Smooth muscle cell (in vitro differentiated cells): ENCODE results near the gene KCNAB3. TPM values are rescaled to one million over a fixed set of nuclear protein-coding genes. Genes with fewer than 3 reads are reported as not detected.

Experiments
- DNase-seq: peaks from one replicate; lab custom pipeline; 2025; ENCODE audit not compliant: unreplicated experiment; lab: John Stamatoyannopoulos, UW
- H2AFZ ChIP-seq: fragments of 200-600 bp; sonication (generic); 2 replicates; pipeline ENCODE4 v1.6.0; 2016; ENCODE audit warnings: antibody characterized with exemption, low read depth, mild to moderate bottlenecking
- H3F3A ChIP-seq: fragments of 200-600 bp; sonication (generic); 2 replicates; pipeline ENCODE4 v1.6.0; 2017; ENCODE audit warnings: antibody characterized with exemption, low read depth
- H3K27ac ChIP-seq: fragments of 200-600 bp; sonication (generic); 2 replicates; pipeline ENCODE4 v1.5.1; 2016; ENCODE audit warnings: low read depth, mild to moderate bottlenecking
- H3K27me3 ChIP-seq: fragments of 200-600 bp; sonication (generic); 2 replicates; pipeline ENCODE4 v1.6.1; 2016; ENCODE audit warnings: low read depth, mild to moderate bottlenecking
- H3K36me3 ChIP-seq: fragments of 200-600 bp; sonication (generic); 2 replicates; pipeline ENCODE4 v1.5.1; 2016; ENCODE audit warnings: low read depth
- H3K4me1 ChIP-seq: fragments of 200-600 bp; sonication (generic); 2 replicates; pipeline ENCODE4 v1.5.1; 2016; ENCODE audit warnings: low read depth
- H3K4me2 ChIP-seq: fragments of 200-600 bp; sonication (generic); 2 replicates; pipeline ENCODE4 v1.6.0; 2016; ENCODE audit warnings: mild to moderate bottlenecking
- H3K4me3 ChIP-seq: fragments of 200-600 bp; sonication (generic); 2 replicates; pipeline ENCODE4 v1.5.1; 2016; ENCODE audit warnings: mild to moderate bottlenecking
- H3K79me2 ChIP-seq: fragments of 200-600 bp; sonication (generic); 2 replicates; pipeline ENCODE4 v1.6.0; 2016; ENCODE audit warnings: low read depth, mild to moderate bottlenecking
- H3K9ac ChIP-seq: fragments of 200-600 bp; sonication (generic); 2 replicates; pipeline ENCODE4 v1.6.0; 2016; ENCODE audit warnings: low read depth
- H3K9me3 ChIP-seq: fragments of 200-600 bp; sonication (generic); replicated peaks from 2 replicates; pipeline ENCODE4 v1.5.1; 2016; ENCODE audit warnings: low read depth
- H4K20me1 ChIP-seq: fragments of 200-600 bp; sonication (generic); 2 replicates; pipeline ENCODE4 v1.6.0; 2016; ENCODE audit warnings: low read depth
- WGBS: methylation state at CpG from one replicate; pipeline ENCODE4 v1.1.7; 2016; ENCODE audit warnings: low lambda C conversion rate; 5-methylcytosine and 5-hydroxymethylcytosine counted together
- polyA plus RNA-seq: library from polyadenylated mRNA; unstranded; fragments of >200 nt; fragmentation: Nextera tagmentation; extraction: Ambion mirVana; gene quantifications from 2 replicates; pipeline ENCODE4 v1.2.1, GENCODE V29; 2016
- total RNA-seq: library from RNA; depleted of rRNA; stranded (reverse); fragments of >200 nt; gene quantifications from 2 replicates; pipeline ENCODE4 v1.2.3, GENCODE V29; 2014
- TF ChIP-seq, protein P1 (sequence below): fragments of 200-600 bp; sonication (generic); IDR thresholded peaks from 2 replicates; pipeline ENCODE4 v1.5.1; 2017; ENCODE audit warnings: borderline replicate concordance, mild to moderate bottlenecking, antibody characterized with exemption; ENCODE audit not compliant: insufficient read depth, poor library complexity, severe bottlenecking

KCNAB3 gene
- total and polyA plus RNA-seq, 2 experiments from 2014 or later, result 5.3 to 8.7 TPM

DNA sequence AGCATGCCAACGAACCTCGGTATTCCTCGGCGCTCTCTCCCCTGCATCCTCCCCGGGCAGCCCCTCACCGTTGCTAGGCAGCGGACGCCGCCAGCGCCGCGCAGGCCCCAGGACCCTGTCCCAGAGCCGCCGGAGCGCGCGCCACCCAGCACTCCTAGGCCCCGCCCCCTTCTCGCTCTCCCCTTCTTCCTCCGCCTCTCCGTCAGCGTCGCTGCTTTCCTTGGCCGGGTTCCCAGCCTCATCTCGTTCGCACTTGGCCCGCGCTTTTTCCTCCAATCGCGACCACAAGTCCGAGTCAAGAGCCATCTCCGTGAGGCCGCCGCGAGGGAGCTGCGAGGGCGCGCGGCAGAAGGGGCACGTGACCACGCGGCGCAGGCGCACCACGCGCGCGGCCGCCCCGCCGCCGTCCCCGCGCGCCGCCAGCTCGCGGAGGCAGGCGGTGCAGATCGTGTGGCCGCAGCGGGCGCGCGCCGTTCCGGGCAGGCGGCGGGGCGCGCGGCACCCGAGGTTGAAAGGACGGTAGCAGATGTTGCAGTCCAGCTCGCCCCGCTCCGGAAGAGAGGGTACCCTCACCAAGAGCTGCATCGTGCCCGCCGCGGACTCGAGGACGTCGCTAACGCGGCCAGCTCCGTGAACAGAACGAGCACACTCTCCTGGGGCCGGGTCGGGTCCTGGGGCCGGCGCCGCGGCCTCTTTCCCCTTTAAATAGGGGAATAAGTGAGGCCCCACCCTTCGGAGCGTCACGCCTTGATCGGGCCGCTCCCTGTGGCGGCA is 13.9 kb downstream of the KCNAB3 start, which contains the start of gene RNF227:
RNF227 (minus strand) TSS at position 679 of the 774 bp plus-strand sequence; CDS start at position 585, 94 bp downstream.
- no peaks in the 10 kb centered on the region for H4K20me1 ChIP-seq
- peaks cover 7% of the 10 kb centered on the region for H3K4me1 ChIP-seq
- peaks cover 12% of the 10 kb centered on the region for H3F3A ChIP-seq
- H3K9ac ChIP-seq, result peak within 1 kb of the TSS; percentile 84
- no peaks in the 10 kb centered on the region for H3K27me3 ChIP-seq
- WGBS, result 1% methylated on average over 83 of the region's 100 CpGs
- H3K79me2 ChIP-seq, result no peaks in the 10 kb centered on the region
- H3K9me3 ChIP-seq, result no peaks in the 10 kb centered on the region
- no peaks in the 10 kb centered on the region for H3K36me3 ChIP-seq
- peak within 1 kb of the TSS; percentile 96 for H3K27ac ChIP-seq
- peak within 1 kb of the TSS; percentile 46 for H3K4me3 ChIP-seq
- DNase-seq, result peak; percentile 86
- TF ChIP-seq, protein P1, sequence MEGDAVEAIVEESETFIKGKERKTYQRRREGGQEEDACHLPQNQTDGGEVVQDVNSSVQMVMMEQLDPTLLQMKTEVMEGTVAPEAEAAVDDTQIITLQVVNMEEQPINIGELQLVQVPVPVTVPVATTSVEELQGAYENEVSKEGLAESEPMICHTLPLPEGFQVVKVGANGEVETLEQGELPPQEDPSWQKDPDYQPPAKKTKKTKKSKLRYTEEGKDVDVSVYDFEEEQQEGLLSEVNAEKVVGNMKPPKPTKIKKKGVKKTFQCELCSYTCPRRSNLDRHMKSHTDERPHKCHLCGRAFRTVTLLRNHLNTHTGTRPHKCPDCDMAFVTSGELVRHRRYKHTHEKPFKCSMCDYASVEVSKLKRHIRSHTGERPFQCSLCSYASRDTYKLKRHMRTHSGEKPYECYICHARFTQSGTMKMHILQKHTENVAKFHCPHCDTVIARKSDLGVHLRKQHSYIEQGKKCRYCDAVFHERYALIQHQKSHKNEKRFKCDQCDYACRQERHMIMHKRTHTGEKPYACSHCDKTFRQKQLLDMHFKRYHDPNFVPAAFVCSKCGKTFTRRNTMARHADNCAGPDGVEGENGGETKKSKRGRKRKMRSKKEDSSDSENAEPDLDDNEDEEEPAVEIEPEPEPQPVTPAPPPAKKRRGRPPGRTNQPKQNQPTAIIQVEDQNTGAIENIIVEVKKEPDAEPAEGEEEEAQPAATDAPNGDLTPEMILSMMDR, result no peak
- peak within 1 kb of the TSS; percentile 82 for H3K4me2 ChIP-seq
- H2AFZ ChIP-seq, result peak within 1 kb of the TSS; percentile 81

DNA sequence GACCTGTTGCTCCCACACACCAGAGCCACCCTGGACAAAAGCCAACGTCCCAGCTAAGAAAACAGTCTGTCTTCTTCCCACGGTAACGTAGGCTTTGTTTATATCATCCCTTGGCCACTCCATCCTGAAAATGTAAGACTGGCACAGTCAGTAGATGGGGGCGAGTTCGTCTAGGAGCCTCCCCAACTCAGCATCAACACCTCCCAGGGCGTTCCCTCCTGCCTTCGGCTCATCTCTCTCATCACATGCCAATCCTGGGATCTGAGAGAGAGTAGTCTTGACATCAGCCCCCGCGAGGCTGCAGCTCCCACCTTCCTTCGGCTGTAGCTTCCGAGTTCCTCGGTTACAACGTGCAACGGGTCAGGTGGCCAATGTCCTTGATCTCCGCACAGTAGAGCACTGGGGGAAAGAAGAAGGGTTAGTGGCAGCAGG is 14.5 kb downstream of the KCNAB3 start:
- peak overlapping the region; percentile 46 for H3K4me3 ChIP-seq
- H3K9me3 ChIP-seq, result no peaks in the 10 kb centered on the region
- peak overlapping the region; percentile 5 for H3K9ac ChIP-seq
- TF ChIP-seq, protein P1, result no peak
- H3K27me3 ChIP-seq, result no peaks in the 10 kb centered on the region
- H3F3A ChIP-seq, result peaks cover 12% of the 10 kb centered on the region
- WGBS, result 14% methylated on average over 15 of the region's 15 CpGs
- no peaks in the 10 kb centered on the region for H3K79me2 ChIP-seq
- no peak overlapping the region for H2AFZ ChIP-seq
- peak overlapping the region; percentile 96 for H3K27ac ChIP-seq
- H3K36me3 ChIP-seq, result no peaks in the 10 kb centered on the region
- peak overlapping the region; percentile 82 for H3K4me2 ChIP-seq
- H3K4me1 ChIP-seq, result peaks cover 7% of the 10 kb centered on the region
- DNase-seq, result no peak
- H4K20me1 ChIP-seq, result no peaks in the 10 kb centered on the region

- 38% methylated on average over 3 of the region's 3 CpGs for WGBS
- Histone ChIP-seq H3K4me2 (no peak overlapping the region), H2AFZ (no peak overlapping the region), H3K36me3 (no peaks in the 10 kb centered on the region), H3K4me1 (peaks cover 7% of the 10 kb centered on the region), H3K27me3 (no peaks in the 10 kb centered on the region), H3F3A (peaks cover 12% of the 10 kb centered on the region), H3K9me3 (no peaks in the 10 kb centered on the region), H3K27ac (peak overlapping the region; percentile 13), H3K79me2 (no peaks in the 10 kb centered on the region), H4K20me1 (no peaks in the 10 kb centered on the region), H3K9ac (no peak overlapping the region), H3K4me3 (no peak overlapping the region)
- no peak for DNase-seq
- TF ChIP-seq, protein P1, result peak; percentile 76
Measured at GRCh38 chr17:7912927-7913524, 16.6 kb downstream of the KCNAB3 start.
